Adrenal gland (tissue), 12 donors: ENCODE results near the gene HEMK1. TPM values are rescaled to one million over a fixed set of nuclear protein-coding genes. Genes with fewer than 3 reads are reported as not detected.
A peak's percentile ranks its signal among the peaks of the same experiment; 100 is the strongest.

Experiments used
- DNase-seq, 7 donors: peaks; one replicate each; pipeline ENCODE4 v3.0.0-alpha.2; 2019 to 2020
- H3K27ac ChIP-seq, 5 donors: fragments of 200-600 bp; sonication (generic) in 4 of 5; 1 replicate in 3 of 5; 2 replicates in 2 of 5; pipeline versions ENCODE4 v1.5.1 to v1.8.0; 2016 to 2020; ENCODE audit warnings: mild to moderate bottlenecking in 1 of 5
- H3K27me3 ChIP-seq: fragments of 200-600 bp; 2 replicates; pipeline ENCODE4 v1.8.0; 2021
- H3K36me3 ChIP-seq, 2 donors: fragments of 200-600 bp; replicated peaks in 1 of 2; 1 replicate in 1 of 2; 2 replicates in 1 of 2; pipeline versions ENCODE4 v1.5.1 to v1.8.0; 2018 to 2022
- H3K4me1 ChIP-seq, 2 donors: fragments of 200-600 bp; replicated peaks in 1 of 2; 1 replicate in 1 of 2; 2 replicates in 1 of 2; pipeline versions ENCODE4 v1.5.1 to v1.8.0; 2018 to 2021
- H3K4me3 ChIP-seq, 4 donors: fragments of 200-600 bp; sonication (generic) in 3 of 4; one replicate each; pipeline ENCODE4 v1.5.1; 2016 to 2018
- H3K9me3 ChIP-seq, 3 donors: fragments of 200-600 bp; sonication (generic) in 1 of 3; replicated peaks in 1 of 3; 1 replicate in 2 of 3; 2 replicates in 1 of 3; pipeline versions ENCODE4 v1.5.1 to v1.8.0; 2016 to 2021
- CTCF ChIP-seq, 6 experiments: fragments of 450-650 bp in 4 of 6; fragments of 200-600 bp in 2 of 6; sonication (generic) in 1 of 6; IDR thresholded peaks; 1 replicate in 5 of 6; 2 replicates in 1 of 6; pipeline versions ENCODE4 v1.5.1 to v1.8.0; 2016 to 2021; ENCODE audit warnings: antibody characterized with exemption in 6 of 6, mild to moderate bottlenecking in 2 of 6, moderate library complexity in 1 of 6
- POLR2A ChIP-seq, 2 donors: fragments of 450-650 bp; IDR thresholded peaks; one replicate each; pipeline ENCODE4 v1.6.1; 2017; ENCODE audit warnings: antibody characterized with exemption in 2 of 2, mild to moderate bottlenecking in 2 of 2, moderate library complexity in 1 of 2
- WGBS, 4 donors: extraction: QIAGEN DNeasy Blood & Tissue Kit in 2 of 4; methylation state at CpG; one replicate each; pipeline versions ENCODE4 v1.1.5 to v1.1.7; 2013 to 2017; 5-methylcytosine and 5-hydroxymethylcytosine counted together
- intact Hi-C, 2 donors: fragments of 100-400 bp; cut with DNase I; formaldehyde crosslinking; loops; one replicate each; pipeline versions ENCODE4 v1.14.1 to v1.15.0; 2022 to 2023
- polyA plus RNA-seq, 3 donors: library from polyadenylated mRNA; stranded (reverse); fragments of 200-250 nt in 2 of 3; fragments of 350-450 nt in 1 of 3; fragmentation: Illumina TruSeq in 1 of 3; extraction: RNeasy Lipid Tissue Mini Kit (QIAGEN cat#74804) in 1 of 3; gene quantifications; one replicate each; pipeline ENCODE4 v1.2.3, GENCODE V29; 2013 to 2014
- total RNA-seq, 9 donors: library from RNA; depleted of rRNA in 4 of 9; stranded (reverse); fragments of >200 nt in 4 of 9; fragments of 120-200 nt in 1 of 9; fragmentation: NEBNext Ultra II Directional in 1 of 9; extraction: Animal tissue kit (Norgen Biotek cat#: 25700) in 1 of 9; gene quantifications; one replicate each; pipeline versions ENCODE4 v1.1.0 to v1.2.4, GENCODE V29; 2013 to 2023
- donor health status: healthy with polysubstance abuse.
- donor health status: Bipolar disorder and iron deficiency.
- donor health status: DM: yes; HTN: yes; CAD: no.
- donor health status: DM: no; HTN: no; CAD: no.
- donor health status: DM: no; HTN: no; CAD: no.
- donor health status: DM: yes; HTN: yes; CAD: no.

Gene HEMK1
- total and polyA plus RNA-seq, 12 donors, result 9.1 to 46.4 (median 19.0) TPM

GRCh38 chr3:50603261-50604109 lies 34.2 kb downstream of the HEMK1 start:
- 69 to 95% (median 80%) methylated on average over 3 to 4 of the region's 4 CpGs for WGBS, 4 donors
- TF ChIP-seq CTCF (IDR thresholded peaks at IDR 0.05), result no peak
- no peak for TF ChIP-seq POLR2A (IDR thresholded peaks at IDR 0.05)
- intact Hi-C loops, result no loop called here
- Histone ChIP-seq H3K27ac (peak overlapping the region in 1 of 5 donors; percentile 97), H3K4me3 (no peak overlapping the region), H3K27me3 (no peaks in the 10 kb centered on the region), H3K4me1 (peaks cover 31 to 34% of the 10 kb centered on the region in 2 donors), H3K9me3 (no peaks in the 10 kb centered on the region), H3K36me3 (peaks cover 0 to 18% of the 10 kb centered on the region in 2 donors)
- no peak for DNase-seq

- H3K27ac ChIP-seq, result no peak overlapping the region
- peaks cover 0 to 18% of the 10 kb centered on the region in 2 donors for H3K36me3 ChIP-seq
- H3K4me3 ChIP-seq, result no peak overlapping the region
- H3K4me1 ChIP-seq, result peaks cover 31 to 36% of the 10 kb centered on the region in 2 donors
- H3K27me3 ChIP-seq, result no peaks in the 10 kb centered on the region
- TF ChIP-seq CTCF (IDR thresholded peaks at IDR 0.05), result no peak
- no peak for TF ChIP-seq POLR2A (IDR thresholded peaks at IDR 0.05)
- intact Hi-C loops, result no loop called here
- no peaks in the 10 kb centered on the region for H3K9me3 ChIP-seq
- DNase-seq, result peak in 1 of 7 donors; percentile 20
- WGBS, 4 donors, result 85 to 91% (median 89%) methylated on average over 5 of the region's 5 CpGs
Observed at GRCh38 chr3:50604110-50604621, 34.8 kb downstream of the HEMK1 start.

GRCh38 chr3:50604628-50605588 lies 35.6 kb downstream of the HEMK1 start:
- H3K9me3 ChIP-seq, result no peaks in the 10 kb centered on the region
- no peaks in the 10 kb centered on the region for H3K27me3 ChIP-seq
- no peak for TF ChIP-seq POLR2A (IDR thresholded peaks at IDR 0.05)
- no peak for TF ChIP-seq CTCF (IDR thresholded peaks at IDR 0.05)
- peak in 3 of 7 donors; percentile 39 to 46 (median 39) for DNase-seq
- H3K4me1 ChIP-seq, result peaks cover 28 to 36% of the 10 kb centered on the region in 2 donors
- H3K4me3 ChIP-seq, result no peak overlapping the region
- intact Hi-C loops, result no loop called here
- peaks cover 0 to 18% of the 10 kb centered on the region in 2 donors for H3K36me3 ChIP-seq
- WGBS, 4 donors, result 60 to 82% (median 77%) methylated on average over 10 to 14 of the region's 14 CpGs
- peak overlapping the region in 1 of 5 donors; percentile 48 for H3K27ac ChIP-seq
